Fibroblast of skin of left quadriceps (primary cell): ENCODE results near the gene UQCC5.
"Not testable (repeated sequence)": the region's sequence is repeated elsewhere in the genome, so short reads cannot be mapped to it uniquely, and the experiment has no call there.

Source experiments
- DNase-seq, 2 experiments: peaks; one replicate each; pipeline ENCODE4 v3.0.0-alpha.2; 2013; ENCODE audit warnings: low read depth in 2 of 2

Gene UQCC5

DNA sequence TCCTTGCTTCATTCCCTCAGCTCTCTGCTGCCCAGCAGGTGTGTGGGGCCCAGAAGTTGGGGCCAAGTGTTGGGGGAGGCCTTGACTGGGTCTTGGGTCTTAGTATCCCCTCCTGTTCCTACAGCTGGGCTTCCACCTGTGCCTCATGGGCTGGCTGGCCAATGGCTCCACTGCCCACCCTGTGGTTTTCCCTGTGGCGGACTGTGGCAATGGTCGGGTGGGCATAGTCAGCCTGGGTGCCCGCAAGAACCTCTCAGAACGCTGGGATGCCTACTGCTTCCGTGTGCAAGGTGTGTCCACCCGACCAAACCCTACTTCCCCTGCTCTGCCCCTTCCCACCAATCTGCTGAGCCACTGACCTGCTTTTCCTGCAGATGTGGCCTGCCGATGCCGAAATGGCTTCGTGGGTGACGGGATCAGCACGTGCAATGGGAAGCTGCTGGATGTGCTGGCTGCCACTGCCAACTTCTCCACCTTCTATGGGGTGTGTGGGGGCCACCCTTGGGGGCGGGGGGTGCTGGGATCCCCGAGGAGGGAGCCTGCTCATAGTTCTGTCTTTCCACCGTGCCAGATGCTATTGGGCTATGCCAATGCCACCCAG lies 13.7 kb upstream of the UQCC5 start:
- DNase-seq, result no peak

DNA sequence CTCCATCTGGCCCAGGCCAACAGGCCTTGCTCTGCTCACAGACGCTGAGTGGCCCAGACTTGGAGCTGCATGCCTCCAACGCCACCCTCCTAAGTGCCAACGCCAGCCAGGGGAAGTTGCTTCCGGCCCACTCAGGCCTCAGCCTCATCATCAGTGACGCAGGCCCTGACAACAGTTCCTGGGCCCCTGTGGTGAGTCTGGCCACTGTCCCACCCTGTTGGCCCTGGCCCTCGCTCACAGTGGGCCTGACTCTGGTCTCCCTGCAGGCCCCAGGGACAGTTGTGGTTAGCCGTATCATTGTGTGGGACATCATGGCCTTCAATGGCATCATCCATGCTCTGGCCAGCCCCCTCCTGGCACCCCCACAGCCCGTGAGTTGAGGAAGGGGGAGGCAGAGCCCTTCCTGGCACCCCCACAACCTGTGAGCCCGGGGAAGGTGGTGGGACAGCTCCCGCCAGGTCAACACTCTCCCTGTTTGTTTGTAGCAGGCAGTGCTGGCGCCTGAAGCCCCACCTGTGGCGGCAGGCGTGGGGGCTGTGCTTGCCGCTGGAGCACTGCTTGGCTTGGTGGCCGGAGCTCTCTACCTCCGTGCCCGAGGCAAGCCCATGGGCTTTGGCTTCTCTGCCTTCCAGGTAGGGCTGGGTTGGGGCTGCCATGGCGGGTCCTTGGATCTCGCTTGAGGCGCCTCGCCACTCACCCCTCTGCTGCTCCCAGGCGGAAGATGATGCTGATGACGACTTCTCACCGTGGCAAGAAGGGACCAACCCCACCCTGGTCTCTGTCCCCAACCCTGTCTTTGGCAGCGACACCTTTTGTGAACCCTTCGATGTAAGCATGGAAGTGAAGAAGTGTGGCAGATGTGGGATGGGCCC lies 12.8 kb upstream of the UQCC5 start:
- no peak for DNase-seq

DNA sequence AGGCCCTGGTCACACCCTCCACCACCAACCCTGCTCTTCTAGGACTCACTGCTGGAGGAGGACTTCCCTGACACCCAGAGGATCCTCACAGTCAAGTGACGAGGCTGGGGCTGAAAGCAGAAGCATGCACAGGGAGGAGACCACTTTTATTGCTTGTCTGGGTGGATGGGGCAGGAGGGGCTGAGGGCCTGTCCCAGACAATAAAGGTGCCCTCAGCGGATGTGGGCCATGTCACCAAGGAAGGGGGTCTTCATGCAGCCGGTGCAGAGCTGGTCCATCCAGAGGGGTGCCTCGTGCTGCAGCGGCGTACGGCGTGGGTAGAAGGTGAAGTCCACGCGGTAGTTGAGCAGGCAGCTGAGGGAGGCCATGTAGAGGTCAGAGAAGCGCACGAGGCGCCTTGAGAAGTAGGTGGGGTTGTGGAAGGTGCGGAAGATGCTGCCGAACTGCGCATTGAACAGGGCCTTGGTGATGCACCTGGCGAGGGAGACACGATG lies 12.1 kb upstream of the UQCC5 start:
- DNase-seq, result no peak

DNA sequence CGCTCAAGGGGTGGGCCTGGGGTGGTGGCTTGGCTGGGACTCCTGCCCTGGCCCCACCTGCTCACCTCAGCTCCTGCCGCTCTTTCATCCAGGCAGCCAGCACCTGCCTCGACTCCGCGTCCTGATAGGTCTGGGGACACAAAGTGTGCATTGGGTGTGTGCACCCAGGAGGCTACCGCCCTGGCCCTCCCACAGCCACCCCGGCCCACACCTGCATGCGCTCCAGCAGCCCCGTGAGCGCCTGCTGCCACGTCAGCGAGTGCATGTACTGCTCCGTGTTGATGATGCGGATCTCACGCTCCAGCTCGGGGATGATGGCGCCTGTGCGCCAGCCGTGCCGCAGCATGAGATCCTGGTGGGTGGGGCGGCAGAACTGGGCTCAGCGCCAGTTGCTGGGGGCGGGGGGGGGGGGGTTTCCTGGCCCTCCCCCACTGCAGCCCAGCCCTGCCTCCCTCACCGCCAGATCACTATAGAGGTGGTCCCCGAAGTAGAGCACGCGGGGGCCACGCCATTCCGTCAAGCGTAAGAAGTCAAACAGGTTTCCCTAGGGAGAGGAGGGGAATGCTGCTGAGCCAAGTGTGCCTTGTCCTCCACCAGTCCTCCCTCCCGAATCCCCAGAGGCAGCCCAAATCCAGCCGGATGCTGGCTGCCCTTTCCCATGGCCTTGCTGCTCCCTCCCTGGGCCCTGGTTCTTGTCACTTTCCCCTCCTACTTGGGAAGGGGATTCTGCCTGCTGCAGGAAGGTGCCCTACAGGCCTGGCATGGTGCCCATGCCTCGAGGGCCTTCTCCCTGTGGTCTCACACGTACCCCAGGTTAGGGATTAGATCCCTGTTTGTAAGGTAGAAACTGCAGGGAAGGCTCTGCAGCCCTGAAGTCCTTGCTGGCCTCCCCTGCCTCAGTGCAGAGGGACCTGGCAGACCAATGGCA lies 11.4 kb upstream of the UQCC5 start:
- no peak for DNase-seq

DNA sequence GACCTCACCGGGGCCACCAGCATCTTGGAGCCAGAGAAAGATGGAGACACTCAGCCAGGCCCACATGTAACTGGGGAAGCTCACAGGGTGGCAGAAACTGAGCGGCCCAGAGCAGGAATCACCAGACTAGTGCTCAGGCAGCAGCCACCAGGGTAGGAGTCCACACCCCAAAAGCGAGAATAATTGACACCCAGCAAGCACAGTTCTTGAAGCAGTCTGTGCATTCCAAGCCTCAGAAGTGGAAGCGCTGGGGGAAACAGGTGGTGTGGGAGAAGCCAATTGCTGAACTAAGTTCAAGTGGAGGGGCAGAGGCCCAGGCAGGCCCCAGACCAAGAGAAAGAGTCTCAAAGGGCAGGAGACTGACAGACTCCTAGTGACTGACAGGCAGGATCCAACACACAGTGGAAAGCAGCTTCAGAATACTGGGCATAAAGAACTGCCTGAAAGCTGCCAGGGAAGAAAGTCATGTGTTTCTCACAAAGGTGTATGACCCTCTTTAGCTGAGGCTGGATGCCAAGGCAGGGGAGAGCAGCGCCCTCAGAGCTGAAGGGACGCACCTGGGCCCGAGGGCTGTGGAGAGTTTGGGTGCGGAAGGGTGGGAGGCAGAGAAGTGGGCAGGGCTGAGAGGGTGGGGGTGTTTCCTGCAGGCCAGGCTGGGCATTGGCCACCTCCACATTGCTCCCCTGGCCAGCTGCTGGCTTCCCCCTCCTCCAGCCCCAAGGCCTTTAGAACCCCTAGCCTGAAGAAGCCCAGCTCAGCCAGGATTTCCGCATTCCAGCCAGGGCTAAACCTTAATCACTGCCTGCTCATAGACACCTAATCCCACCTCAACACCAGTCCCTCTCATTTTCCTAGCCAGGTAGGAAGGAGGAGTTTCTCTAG lies 10.5 kb upstream of the UQCC5 start:
- DNase-seq, result no peak

DNA sequence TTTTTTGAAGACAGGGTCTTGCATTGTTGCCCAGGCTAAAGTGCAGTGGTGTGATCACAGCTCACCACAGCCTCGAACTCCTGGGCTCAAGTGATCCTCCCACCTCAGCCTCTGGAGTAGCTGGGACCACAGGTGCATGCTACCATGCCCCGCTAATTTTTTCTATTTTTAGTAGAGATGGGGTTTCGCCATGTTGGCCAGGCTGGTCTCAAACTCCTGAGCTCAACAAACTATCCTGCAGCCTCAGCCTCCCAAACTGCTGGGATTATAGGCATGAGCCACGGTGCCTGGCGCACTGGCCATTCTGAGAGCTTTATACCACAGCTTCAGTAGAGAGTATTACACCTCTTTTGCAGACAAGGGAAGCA lies 9.8 kb upstream of the UQCC5 start:
- DNase-seq, result not testable (repeated sequence)

DNA sequence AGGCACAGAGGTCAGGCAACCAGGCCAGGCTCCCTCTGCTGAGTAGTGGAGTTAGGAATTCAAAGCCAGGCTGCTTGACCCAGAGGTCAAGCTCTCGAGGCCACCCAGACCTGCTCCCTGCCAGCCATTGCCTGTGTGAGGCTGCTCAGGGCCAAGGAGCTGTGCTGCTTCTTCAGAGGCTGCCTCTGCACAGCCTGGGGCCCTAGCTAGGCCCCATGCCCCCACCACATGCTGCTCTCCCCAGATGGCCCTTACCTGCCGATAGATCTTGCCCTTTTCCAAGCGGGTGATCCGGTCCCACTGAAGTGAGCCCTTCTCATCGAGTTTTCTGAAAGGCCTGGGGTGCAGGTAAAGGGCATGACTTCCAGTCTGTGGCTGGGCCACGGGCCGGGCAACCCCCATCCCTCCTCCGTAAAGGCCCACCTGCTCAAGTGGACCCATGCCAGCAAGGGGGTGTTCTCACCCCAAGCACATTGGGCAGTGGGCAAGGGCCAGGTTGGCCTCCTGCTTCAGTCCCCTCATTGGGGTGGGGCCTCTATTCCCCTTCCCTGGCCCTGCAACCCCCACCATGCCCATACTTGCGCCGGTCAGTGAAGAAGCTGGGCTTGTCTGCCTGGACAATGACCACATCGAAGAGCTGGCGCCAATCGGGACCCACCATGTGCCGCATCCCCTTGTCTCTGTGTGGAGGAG lies 9.2 kb upstream of the UQCC5 start:
- DNase-seq, result no peak

DNA sequence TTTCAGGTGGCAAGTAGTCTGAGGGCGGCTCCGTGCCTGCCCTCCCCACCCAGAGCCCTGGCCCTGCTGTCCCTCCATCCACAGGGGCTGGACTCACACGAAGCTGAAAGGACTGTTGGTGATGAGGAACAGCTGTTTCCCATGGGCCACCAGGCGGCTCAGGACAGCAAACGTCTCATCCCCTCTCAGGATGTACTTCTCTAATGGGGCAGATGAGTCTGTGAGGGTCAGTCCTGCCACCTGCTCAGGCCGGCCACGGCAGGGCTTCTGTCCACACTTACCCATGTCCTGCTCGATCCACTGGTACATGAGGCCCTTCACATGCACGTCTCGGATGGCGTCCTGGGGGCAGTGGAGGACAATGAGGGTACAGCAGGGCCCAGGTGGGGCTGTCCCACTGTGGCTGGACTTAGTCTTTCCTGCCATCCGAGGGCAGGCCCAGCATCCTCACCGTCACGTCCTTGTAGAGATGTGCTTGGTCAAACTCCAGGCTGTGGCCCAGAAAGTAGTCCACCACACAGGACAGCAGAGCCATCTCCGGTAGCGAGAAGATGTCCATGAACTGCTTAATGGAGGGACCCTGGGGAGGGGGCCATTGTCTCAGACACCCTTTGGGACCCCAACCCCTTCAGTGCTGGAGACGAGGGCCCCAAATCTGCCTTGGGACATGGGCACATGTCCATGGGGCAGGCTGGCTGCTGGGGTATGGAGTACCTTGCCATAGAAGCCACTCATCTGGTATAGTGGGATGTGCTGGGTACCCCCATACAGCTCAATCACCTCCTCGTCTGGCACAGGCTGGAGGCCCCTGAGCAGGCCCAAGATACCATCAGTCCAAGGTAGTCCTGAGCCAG lies 8.4 kb upstream of the UQCC5 start:
- no peak for DNase-seq

DNA sequence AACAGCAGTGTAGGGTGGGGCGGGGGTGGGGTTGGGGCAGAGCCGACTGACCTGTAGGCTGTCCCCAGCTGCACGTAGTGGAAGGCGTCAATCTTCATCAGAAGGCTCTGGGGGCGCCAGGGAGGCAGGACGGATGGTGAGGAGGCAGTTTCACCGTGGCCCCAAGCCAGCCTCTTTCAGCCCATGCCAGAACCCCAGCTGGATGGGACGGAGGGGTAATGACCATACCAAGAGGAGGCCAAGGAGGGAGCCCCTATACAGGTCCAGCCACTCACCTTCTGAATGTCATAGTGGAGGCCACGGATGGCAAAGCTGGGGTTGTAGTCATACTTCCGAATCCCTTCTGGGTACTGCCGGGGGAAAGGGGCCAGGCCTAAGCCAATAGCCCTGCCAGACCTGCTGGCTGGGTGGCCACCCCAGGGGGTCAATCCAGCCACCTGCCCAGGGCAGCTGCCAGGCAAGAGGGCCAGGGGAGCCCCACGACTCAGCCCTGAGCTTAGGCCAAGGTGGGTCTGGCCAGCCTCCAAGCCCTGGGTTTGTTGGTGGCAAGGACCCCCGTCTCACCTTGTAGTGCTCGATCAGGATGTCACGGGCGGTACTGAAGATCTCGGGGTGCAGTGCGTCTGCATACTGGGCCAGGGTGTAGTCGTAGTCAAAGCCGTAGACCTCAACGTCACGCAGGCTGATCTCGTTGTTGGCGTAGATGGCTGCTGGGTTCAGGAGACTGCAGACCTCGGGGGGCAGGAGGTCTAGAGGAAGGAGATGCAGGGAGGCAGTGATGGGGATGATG lies 7.6 kb upstream of the UQCC5 start:
- no peak for DNase-seq

DNA sequence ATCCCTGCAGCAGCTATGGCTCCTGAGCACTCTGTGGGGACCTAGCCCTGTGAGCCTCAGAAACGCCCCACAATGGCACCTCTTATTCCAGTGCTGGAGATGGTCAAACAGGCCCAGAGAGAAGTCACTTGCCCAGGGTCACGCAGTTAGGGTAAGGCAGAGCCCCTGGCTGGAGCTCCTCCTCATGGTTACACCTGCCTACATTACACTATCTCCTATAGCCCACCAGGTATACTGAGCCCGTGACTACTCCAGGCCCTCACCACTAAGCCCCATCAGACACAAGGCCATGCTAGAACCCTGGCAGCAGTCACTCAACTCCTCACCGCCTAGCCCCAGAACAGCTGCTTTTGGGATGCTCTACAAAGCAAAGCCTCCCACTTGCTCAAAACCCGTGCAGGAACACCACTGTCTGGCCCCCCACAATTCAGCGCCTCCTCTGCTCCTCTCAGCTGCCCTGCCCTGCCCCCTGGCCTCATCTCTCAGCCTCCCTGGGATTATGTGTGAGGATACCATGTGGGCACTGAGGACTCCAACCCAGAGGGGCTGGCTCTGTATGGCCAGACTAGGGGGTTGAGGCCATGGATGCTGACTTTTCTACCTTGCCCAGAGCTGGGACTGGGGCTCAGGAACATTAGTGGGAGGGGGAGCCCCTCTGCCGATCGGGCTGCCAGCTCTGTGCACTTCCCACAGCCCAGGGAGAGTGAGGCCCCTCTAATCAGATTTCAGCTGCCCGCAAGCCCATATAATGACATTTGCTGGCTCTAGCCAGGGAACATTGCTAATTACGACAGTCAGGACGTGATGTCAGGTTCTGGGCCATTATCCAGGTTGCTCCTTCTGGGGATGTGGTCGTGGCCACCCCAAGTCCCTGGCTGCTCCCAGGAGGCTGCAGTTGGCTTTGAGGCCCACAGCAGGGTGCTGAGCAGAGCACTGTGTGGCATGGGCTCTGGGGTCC lies 6.8 kb upstream of the UQCC5 start:
- DNase-seq, result no peak

DNA sequence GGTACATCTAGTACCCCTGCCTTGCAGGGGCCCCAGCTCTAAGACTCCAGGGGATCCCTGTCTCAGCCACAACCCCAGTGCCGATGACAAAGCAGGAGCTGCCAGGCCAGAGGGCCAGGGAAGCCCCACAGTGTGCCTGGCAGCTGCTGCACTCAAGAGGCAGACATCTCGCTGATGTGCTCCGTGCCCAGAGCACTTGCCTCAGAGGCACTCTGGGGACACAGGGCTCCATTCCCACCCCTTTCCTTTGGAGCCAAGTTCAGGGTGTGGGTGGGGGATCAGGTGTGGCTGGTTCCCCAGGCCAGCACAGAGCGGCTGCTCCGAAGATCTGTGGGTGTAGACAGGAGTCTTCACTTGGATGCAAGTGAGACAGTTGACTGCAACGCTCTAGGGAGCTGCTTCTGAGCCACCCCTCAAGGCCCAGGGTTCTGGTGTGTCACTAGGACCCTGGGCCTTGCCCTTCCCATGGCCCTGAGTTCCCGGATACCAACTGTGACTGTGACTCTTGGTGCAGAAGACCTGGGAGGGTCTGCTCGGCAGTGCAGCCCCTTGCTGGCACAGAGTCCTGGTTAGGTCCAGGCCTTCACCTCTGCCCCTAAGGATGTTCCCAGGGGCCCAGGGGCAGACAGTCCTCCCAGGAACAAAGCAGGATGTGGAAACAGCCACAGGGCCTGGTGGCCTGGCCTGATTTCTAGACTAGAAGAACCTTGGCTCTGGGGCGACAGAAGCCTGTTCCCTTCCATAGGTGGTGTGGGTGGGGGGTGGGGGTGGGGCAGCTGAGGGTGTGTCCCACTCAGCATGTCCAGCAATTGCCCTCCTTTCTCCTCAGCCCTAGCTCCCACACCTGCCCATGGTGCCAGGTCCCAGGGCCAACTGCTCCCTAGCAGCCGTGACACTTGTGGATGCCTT lies 5.2 kb upstream of the UQCC5 start:
- no peak for DNase-seq

DNA sequence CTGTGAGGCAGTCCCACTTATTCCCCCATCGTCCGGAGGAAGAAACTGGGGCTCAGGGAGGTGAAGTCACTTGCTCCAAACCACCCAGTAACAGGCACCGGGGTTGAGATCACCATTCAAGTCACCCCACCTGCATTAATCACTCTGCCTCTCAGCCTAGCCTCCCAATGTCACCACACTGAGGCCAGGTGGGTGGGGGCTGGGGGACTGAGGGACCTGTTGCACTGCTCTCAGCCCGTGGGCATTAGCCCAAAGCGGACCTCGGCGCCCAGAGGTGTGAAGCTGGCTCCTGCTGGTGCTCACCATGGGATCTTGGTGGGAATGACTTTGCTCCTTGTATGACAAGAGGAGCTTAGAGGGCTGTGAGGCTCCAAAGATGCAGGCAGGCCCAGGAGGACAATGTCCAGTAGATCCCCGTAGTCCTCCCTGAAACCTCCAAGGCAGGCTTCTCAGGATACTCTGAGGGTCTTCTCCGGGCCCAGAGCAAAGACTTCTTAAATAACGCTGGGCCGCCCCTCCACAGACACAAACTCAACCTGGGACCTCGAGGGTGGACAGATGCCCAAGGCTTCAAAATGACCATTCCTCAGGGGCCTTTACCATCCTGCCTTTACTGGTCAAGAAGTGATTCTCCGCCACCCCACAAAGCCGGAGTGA lies 4.4 kb upstream of the UQCC5 start:
- no peak for DNase-seq

DNA sequence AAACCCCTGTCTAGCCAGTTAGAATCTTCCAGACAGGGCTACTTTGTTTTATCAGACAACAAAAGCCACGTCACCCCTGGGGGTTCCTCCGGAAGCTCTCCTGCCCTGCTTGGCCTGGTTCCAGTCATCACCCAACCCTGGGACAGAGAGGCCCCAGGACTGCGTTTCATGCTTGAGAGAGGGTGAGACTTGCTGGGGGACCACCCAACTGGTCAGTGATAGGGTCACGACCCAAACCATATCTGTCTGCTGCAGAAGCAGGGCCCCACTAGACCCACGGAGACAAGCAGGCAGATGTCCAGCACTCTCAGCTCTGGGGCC lies 3.9 kb upstream of the UQCC5 start:
- DNase-seq, result no peak

DNA sequence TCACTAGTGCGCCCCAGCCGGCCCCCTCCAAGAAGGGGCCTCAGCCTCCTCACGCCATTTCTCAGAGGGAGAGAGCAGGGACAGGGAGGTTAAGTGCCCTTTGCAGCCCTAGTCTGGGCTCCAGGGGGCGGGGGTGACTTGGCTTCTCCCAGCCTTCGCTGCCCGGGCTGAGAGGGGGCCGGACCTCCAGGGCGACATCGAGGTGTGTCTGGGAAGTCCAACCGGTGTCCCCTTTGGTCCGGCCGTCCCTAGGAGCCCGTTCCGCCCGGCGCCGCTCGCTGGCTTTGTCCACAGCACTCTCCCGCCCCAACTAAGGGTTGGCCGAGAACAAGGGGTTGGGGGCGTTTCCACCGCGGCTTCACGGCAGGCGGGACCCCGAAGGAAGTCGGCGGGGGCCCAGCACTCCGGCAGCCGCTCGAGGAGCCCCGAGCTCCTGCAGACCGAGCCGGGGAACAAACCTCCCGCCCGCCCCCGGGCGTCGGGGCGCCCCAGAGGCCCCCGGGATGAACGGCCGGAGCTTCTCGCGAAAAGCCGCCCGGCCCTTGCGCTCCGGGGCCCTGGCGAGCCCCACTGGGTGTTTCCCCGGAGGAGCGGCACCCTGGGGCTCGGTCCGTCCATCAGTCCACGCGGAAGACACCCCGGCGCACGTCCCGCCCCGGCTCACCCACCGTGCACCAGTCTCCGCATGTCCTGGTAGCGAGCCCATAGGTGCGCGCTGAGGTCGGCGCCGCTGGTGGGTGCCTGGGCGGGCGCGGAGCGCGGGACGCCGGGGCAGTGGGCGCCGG lies 3.4 kb upstream of the UQCC5 start:
- DNase-seq, result no peak

DNA sequence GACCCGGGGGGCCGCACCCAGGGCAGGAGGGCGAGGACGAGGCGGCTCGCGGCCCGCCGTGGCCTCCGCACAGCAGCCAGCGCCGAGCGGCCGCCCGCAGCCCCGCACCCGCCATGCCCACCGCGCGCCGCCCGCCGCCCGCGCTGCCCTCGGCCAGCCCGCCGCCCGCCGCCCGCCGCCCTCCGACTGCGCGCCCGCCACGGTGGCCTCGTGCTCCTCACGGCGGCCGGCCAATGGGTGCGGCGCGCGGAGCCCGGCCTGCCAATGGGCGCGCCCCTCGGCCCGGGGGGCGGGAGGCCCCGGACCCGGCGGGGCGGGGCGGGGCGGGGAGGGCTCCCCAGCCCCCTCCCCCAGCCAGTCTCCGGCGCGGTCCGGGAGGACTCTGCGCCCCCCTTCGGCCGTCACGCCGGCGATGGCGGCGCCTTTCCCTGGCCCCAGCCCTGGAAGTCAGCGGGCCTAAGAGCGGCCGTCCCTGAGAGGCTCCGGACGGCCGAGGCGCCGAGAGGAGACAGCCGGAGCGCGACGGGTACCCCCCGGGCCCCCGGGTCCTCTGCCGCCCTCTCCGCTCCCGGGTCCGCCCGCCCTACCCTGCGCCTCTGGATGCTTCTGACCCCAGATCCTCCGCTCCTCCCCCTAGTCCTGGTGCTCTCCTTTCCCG lies 2.7 kb upstream of the UQCC5 start, which contains the start of gene NT5DC2:
Gene NT5DC2, minus strand, starts transcription at position 235 of the 658 bp plus-strand sequence. Its CDS starts 120 bp downstream, at position 115.
- peak; percentile 52 to 55 for DNase-seq
